ENCODE measurements around the gene RGMA. TPM values are rescaled to one million over a fixed set of nuclear protein-coding genes. Genes with fewer than 3 reads are reported as not detected.

RGMA gene
- total RNA-seq, 4 donors from 2014 or later = 28.2 to 110 (median 45.6) TPM

DNA sequence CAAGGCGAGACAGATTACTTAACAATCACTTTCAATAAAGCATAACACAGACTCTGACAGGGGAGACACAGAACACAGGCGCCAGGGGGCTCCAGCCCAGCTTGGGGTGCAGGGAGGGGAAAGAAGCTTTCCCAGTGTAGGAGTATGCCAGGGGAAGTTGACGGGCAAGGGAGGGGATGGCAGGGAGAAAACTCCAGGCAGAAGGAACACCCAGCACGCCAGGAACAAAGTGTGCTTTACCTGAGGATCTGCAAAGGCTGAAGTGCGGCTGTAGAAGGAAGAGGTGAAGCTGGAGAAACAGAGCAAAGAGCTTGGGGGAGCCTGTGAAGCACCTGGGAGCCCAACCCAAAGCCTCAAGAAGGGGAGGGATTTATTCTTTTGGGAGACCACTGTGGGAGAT lies 12.1 kb downstream of the RGMA start:
- peaks cover 0 to 33% (median 8%) of the 10 kb centered on the region in 4 donors for H3K4me1 ChIP-seq
- DNase-seq (ENCODE audit: low spot score in 2 of 2) = no peak
- H3K27me3 ChIP-seq = peaks cover 0 to 4% of the 10 kb centered on the region in 2 donors
- 92 to 93% methylated on average over 5 of the region's 5 CpGs for WGBS, 2 donors
- TF ChIP-seq CTCF (IDR thresholded peaks at IDR 0.05) (no peak), EP300 (IDR thresholded peaks at IDR 0.05) (no peak), POLR2A (IDR thresholded peaks at IDR 0.05) (no peak)
- H3K36me3 ChIP-seq = no peaks in the 10 kb centered on the region
- H3K27ac ChIP-seq = no peak overlapping the region
- no peak overlapping the region for H3K4me3 ChIP-seq
- no peaks in the 10 kb centered on the region for H3K9me3 ChIP-seq

DNA sequence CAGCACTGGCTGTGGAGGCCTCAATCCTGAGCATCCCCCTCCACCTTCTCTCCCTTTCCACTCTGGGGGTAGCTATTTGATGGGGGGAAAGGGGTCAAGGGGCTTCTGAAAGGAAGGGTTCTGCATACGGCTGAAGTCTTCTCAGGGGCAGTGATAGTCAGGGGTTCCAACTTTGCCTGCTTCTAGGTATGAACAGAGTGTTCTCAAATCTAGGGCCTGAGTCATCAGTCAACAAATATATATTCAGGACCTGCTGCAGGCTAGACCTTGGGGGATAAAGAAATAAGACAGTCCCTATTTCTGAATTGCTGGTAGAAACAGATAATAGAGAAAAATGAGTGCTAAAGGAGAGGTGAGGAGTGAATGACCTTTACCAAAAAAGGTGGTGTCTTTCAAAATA lies 12.8 kb downstream of the RGMA start:
- Histone ChIP-seq H3K36me3 (no peaks in the 10 kb centered on the region), H3K27ac (no peak overlapping the region), H3K4me1 (peaks cover 0 to 38% (median 8%) of the 10 kb centered on the region in 4 donors), H3K27me3 (peaks cover 0 to 4% of the 10 kb centered on the region in 2 donors), H3K9me3 (no peaks in the 10 kb centered on the region), H3K4me3 (no peak overlapping the region)
- 86 to 89% methylated on average over 1 of the region's 1 CpG for WGBS, 2 donors
- no peak for DNase-seq (ENCODE audit: low spot score in 2 of 2)
- TF ChIP-seq POLR2A (IDR thresholded peaks at IDR 0.05) = no peak
- no peak for TF ChIP-seq EP300 (IDR thresholded peaks at IDR 0.05)
- no peak for TF ChIP-seq CTCF (IDR thresholded peaks at IDR 0.05)

- TF ChIP-seq CTCF (IDR thresholded peaks at IDR 0.05) (no peak), EP300 (IDR thresholded peaks at IDR 0.05) (no peak), POLR2A (IDR thresholded peaks at IDR 0.05) (no peak)
- Histone ChIP-seq H3K9me3 (no peaks in the 10 kb centered on the region), H3K27ac (no peak overlapping the region), H3K27me3 (peaks cover 0 to 4% of the 10 kb centered on the region in 2 donors), H3K4me3 (no peak overlapping the region), H3K36me3 (no peaks in the 10 kb centered on the region), H3K4me1 (peaks cover 0 to 41% (median 8%) of the 10 kb centered on the region in 4 donors)
- 71 to 76% methylated on average over 12 to 13 of the region's 13 CpGs for WGBS, 2 donors
- DNase-seq (ENCODE audit: low spot score in 2 of 2) = no peak
Measured at GRCh38 chr15:93074599-93074998, 14.4 kb downstream of the RGMA start.

DNA sequence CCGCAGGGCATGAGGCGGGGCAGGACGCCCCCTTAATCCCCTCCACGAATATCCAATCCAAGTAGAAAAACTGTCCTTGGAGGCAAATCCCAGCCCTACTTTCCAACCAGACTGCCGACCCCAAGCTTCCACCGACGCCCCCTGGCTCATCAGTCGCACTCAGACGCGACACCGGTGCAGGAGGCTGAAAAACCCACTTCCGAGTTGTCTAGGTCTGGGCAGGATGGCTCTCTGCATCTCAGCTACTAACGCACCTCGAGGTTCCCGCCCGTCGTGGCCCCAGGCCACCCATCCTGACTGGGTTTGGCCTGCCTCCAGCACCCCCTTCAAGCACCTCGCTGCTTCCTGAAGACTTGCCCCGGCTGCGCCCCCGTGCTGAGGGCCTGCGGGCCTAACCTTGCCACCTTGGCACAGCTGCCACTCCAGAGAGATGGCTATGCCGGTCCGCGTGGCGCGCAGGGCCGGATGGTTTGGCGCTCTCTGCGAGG lies 15.5 kb downstream of the RGMA start:
- WGBS, 2 donors = 46 to 61% methylated on average over 30 of the region's 30 CpGs
- peak overlapping the region in 3 of 4 donors; percentile 53 to 93 (median 79) for H3K27ac ChIP-seq
- H3K36me3 ChIP-seq = no peaks in the 10 kb centered on the region
- TF ChIP-seq POLR2A (IDR thresholded peaks at IDR 0.05) (no peak), EP300 (IDR thresholded peaks at IDR 0.05) (no peak), CTCF (IDR thresholded peaks at IDR 0.05) (no peak)
- peaks cover 0 to 4% of the 10 kb centered on the region in 2 donors for H3K27me3 ChIP-seq
- no peaks in the 10 kb centered on the region for H3K9me3 ChIP-seq
- DNase-seq (ENCODE audit: low spot score in 2 of 2) = no peak
- H3K4me3 ChIP-seq = peak overlapping the region; percentile 46 to 82 (median 60)
- peaks cover 0 to 52% (median 8%) of the 10 kb centered on the region in 4 donors for H3K4me1 ChIP-seq

DNA sequence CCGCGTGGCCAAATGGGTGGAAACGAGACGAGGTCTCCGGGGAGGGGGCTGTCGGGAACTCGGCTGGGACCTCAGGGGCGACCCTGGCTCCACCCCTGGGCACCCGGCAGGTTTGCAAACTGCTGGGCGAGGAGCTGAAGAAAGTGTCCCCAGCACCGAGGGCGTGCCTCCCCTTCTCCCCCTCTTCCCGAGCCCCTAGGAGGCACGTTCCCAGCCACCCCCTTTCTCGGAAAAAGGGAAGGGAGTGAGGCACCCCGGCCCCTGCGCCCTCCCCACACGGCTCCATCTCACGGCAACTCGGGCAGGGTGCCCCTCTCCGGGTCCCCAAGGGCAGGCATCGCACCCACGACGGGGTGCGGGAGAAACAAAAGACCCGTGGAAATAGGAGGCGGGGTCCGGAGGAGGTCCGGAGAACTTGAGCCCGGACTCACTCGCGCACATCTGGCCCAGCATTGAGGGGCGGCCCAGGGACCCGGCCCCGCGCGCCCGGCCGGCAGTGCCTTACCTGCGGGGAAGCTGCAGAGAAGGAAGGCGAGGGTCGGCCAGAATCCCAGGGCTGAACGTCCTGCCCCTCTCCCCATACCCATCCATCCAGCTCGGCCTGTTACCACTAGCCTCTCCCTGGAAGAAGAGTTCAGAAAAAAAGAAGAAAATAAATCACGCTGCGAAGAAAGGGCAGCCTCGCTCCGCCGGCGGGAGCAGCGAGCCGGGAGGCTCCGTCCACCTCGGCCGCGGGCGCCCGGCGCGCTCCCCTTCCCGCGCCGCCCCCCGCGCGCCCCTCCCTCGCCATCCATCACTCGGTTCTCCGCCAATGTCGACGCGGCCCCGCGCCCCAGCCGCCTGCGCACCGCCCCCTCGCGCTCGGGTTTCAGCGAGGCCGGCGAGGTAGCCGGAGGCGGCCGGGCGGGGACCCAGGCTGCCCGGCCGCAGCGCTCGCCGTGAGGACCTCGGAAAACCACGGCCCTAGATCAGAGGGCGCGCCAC lies 16.3 kb downstream of the RGMA start:
- Histone ChIP-seq H3K4me1 (peaks cover 0 to 60% (median 8%) of the 10 kb centered on the region in 4 donors), H3K36me3 (no peaks in the 10 kb centered on the region), H3K27ac (peak overlapping the region; percentile 66 to 93 (median 82)), H3K4me3 (peak overlapping the region; percentile 57 to 82 (median 60)), H3K9me3 (no peaks in the 10 kb centered on the region), H3K27me3 (peaks cover 0 to 4% of the 10 kb centered on the region in 2 donors)
- peak; percentile 77 to 78 for DNase-seq (ENCODE audit: low spot score in 2 of 2)
- peak in 1 of 2 donors; percentile 58 for TF ChIP-seq POLR2A (IDR thresholded peaks at IDR 0.05)
- peak in 3 of 5 experiments; percentile 16 to 35 (median 26) for TF ChIP-seq CTCF (IDR thresholded peaks at IDR 0.05)
- TF ChIP-seq EP300 (IDR thresholded peaks at IDR 0.05) = peak in 1 of 2 donors; percentile 70
- 0 to 1% methylated on average over 52 to 61 of the region's 96 CpGs for WGBS, 2 donors

All from tibial nerve (tissue), 4 donors.